Activated T-helper 1 cell treated with anti-CD3 and anti-CD28 coated beads, Interleukin-2, amount 50 U/mL, for 16 hours (primary cell): ENCODE results near the gene OR2H1.

Experiments
- DNase-seq, 2 donors: peaks; one replicate each; pipeline ENCODE4 v3.0.0-alpha.2; 2020; ENCODE audit warnings: low read depth in 1 of 2, low spot score in 1 of 2

OR2H1 gene

GRCh38 chr6:29483186-29483585 lies 26.2 kb downstream of the OR2H1 start:
- DNase-seq: no peak

GRCh38 chr6:29483735-29484134 lies 26.8 kb downstream of the OR2H1 start:
- DNase-seq: no peak

- DNase-seq: no peak
Observed at GRCh38 chr6:29486577-29486976, 29.6 kb downstream of the OR2H1 start.

- DNase-seq: no peak
Observed at GRCh38 chr6:29487131-29487530, 30.2 kb downstream of the OR2H1 start.

GRCh38 chr6:29487660-29488059 lies 30.7 kb downstream of the OR2H1 start, which contains the start of gene MAS1L:
Gene MAS1L, minus strand, starts transcription at chr6:29487956. Its CDS starts 54 bp downstream, at chr6:29487902.
- no peak for DNase-seq

- no peak for DNase-seq
Observed at GRCh38 chr6:29488874-29489273, 31.9 kb downstream of the OR2H1 start.

GRCh38 chr6:29489286-29489685 lies 32.3 kb downstream of the OR2H1 start:
- DNase-seq: no peak

GRCh38 chr6:29490055-29490454 lies 33.1 kb downstream of the OR2H1 start:
- DNase-seq: no peak

- no peak for DNase-seq
Observed at GRCh38 chr6:29490552-29490951, 33.6 kb downstream of the OR2H1 start.

GRCh38 chr6:29491574-29491973 lies 34.6 kb downstream of the OR2H1 start:
- DNase-seq: no peak

- DNase-seq: no peak
Observed at GRCh38 chr6:29493261-29493660, 36.3 kb downstream of the OR2H1 start.

GRCh38 chr6:29494131-29494530 lies 37.2 kb downstream of the OR2H1 start:
- DNase-seq: no peak

GRCh38 chr6:29495571-29495970 lies 38.6 kb downstream of the OR2H1 start:
- no peak for DNase-seq

- DNase-seq: no peak
Observed at GRCh38 chr6:29496961-29497360, 40.0 kb downstream of the OR2H1 start.

GRCh38 chr6:29499704-29500103 lies 42.7 kb downstream of the OR2H1 start:
- DNase-seq: no peak

GRCh38 chr6:29500594-29500993 lies 43.6 kb downstream of the OR2H1 start:
- no peak for DNase-seq

GRCh38 chr6:29501106-29501505 lies 44.2 kb downstream of the OR2H1 start:
- no peak for DNase-seq

- no peak for DNase-seq
Observed at GRCh38 chr6:29502181-29502580, 45.2 kb downstream of the OR2H1 start.

GRCh38 chr6:29502597-29502996 lies 45.6 kb downstream of the OR2H1 start:
- DNase-seq: no peak

- no peak for DNase-seq
Observed at GRCh38 chr6:29504961-29505360, 48.0 kb downstream of the OR2H1 start.

GRCh38 chr6:29505808-29506207 lies 48.9 kb downstream of the OR2H1 start:
- DNase-seq: no peak

GRCh38 chr6:29506446-29507067 lies 49.6 kb downstream of the OR2H1 start:
- no peak for DNase-seq

GRCh38 chr6:29507319-29507718 lies 50.4 kb downstream of the OR2H1 start:
- no peak for DNase-seq

- DNase-seq: no peak
Observed at GRCh38 chr6:29509239-29509638, 52.3 kb downstream of the OR2H1 start.
